Mesenchymal stem cell (in vitro differentiated cells and primary cell): Measurements from ENCODE around the gene TMEM97.

Source experiments
- DNase-seq: peaks from one replicate; pipeline ENCODE4 v3.0.0-alpha.2; 2013
- H2AFZ ChIP-seq: one replicate; pipeline ENCODE4 v1.6.1; 2013; ENCODE audit warnings: low read depth, mild to moderate bottlenecking, control low read depth, inconsistent platforms, low read length, moderate library complexity
- H2AK5ac ChIP-seq: 2 replicates; pipeline ENCODE4 v1.6.1; 2013; ENCODE audit warnings: low read length, moderate library complexity, mild to moderate bottlenecking, inconsistent platforms; ENCODE audit not compliant: severe bottlenecking
- H2BK120ac ChIP-seq: one replicate; pipeline ENCODE4 v1.6.1; 2013; ENCODE audit warnings: low read depth, mild to moderate bottlenecking, inconsistent platforms, low read length, moderate library complexity
- H2BK12ac ChIP-seq, 2 experiments: one replicate each; pipeline ENCODE4 v1.6.1; 2013; ENCODE audit warnings: inconsistent platforms in 2 of 2, low read length in 2 of 2, mild to moderate bottlenecking in 2 of 2, moderate library complexity in 2 of 2, control low read depth in 1 of 2
- H2BK15ac ChIP-seq: one replicate; pipeline ENCODE4 v1.6.1; 2013; ENCODE audit warnings: mild to moderate bottlenecking, low read depth, inconsistent platforms; ENCODE audit not compliant: poor library complexity, severe bottlenecking
- H2BK5ac ChIP-seq: 2 replicates; pipeline ENCODE4 v1.6.1; 2013; ENCODE audit warnings: low read depth, mild to moderate bottlenecking, low read length, control low read depth, inconsistent platforms; ENCODE audit not compliant: poor library complexity, severe bottlenecking
- H3K14ac ChIP-seq, 2 experiments: one replicate each; pipeline ENCODE4 v1.6.1; 2013; ENCODE audit warnings: inconsistent platforms in 2 of 2, low read length in 2 of 2, control low read depth in 1 of 2, mild to moderate bottlenecking in 1 of 2, moderate library complexity in 1 of 2
- H3K18ac ChIP-seq, 2 experiments: one replicate each; pipeline ENCODE4 v1.6.1; 2013; ENCODE audit warnings: inconsistent platforms in 2 of 2, low read length in 2 of 2, control low read depth in 1 of 2, low read depth in 1 of 2, mild to moderate bottlenecking in 1 of 2
- H3K23ac ChIP-seq, 2 experiments: one replicate each; pipeline ENCODE4 v1.6.1; 2013; ENCODE audit warnings: inconsistent platforms in 2 of 2, low read length in 2 of 2, mild to moderate bottlenecking in 2 of 2, moderate library complexity in 2 of 2, control low read depth in 1 of 2
- H3K27ac ChIP-seq: 2 replicates; pipeline ENCODE4 v1.5.1; 2013; ENCODE audit warnings: mild to moderate bottlenecking, moderate library complexity, low read length, control low read depth, inconsistent platforms; ENCODE audit not compliant: poor library complexity, severe bottlenecking
- H3K27me3 ChIP-seq, 2 experiments: 2 replicates each; pipeline versions ENCODE4 v1.6.1 to v1.7.0; 2013; ENCODE audit warnings: low read length in 2 of 2, mild to moderate bottlenecking in 2 of 2, moderate library complexity in 2 of 2, control low read depth in 1 of 2, inconsistent platforms in 1 of 2; ENCODE audit not compliant: control insufficient read depth in 1 of 2, insufficient read depth in 1 of 2
- H3K36me3 ChIP-seq, 2 experiments: 2 replicates each; pipeline versions ENCODE4 v1.6.1 to v1.7.0; 2013; ENCODE audit warnings: low read length in 2 of 2, control low read depth in 1 of 2, inconsistent platforms in 1 of 2, low read depth in 1 of 2, mild to moderate bottlenecking in 1 of 2; ENCODE audit not compliant: insufficient read depth in 2 of 2, control insufficient read depth in 1 of 2
- H3K4ac ChIP-seq, 2 experiments: one replicate each; pipeline ENCODE4 v1.6.1; 2013; ENCODE audit warnings: inconsistent platforms in 2 of 2, low read length in 2 of 2, mild to moderate bottlenecking in 2 of 2, moderate library complexity in 2 of 2, control low read depth in 1 of 2, low read depth in 1 of 2
- H3K4me1 ChIP-seq: 2 replicates; pipeline ENCODE4 v1.6.1; 2013; ENCODE audit warnings: low read depth, low read length, control low read depth; ENCODE audit not compliant: control insufficient read depth, insufficient read depth
- H3K4me2 ChIP-seq: 2 replicates; pipeline ENCODE4 v1.6.1; 2013; ENCODE audit warnings: low read length, mild to moderate bottlenecking, inconsistent platforms; ENCODE audit not compliant: poor library complexity, severe bottlenecking
- H3K4me3 ChIP-seq, 2 experiments: 2 replicates each; pipeline versions ENCODE4 v1.5.1 to v1.7.0; 2013; ENCODE audit warnings: low read length in 2 of 2, mild to moderate bottlenecking in 2 of 2, control low read depth in 1 of 2, low read depth in 1 of 2; ENCODE audit not compliant: insufficient read depth in 1 of 2
- H3K79me1 ChIP-seq: replicated peaks from 2 replicates; pipeline ENCODE4 v1.6.1; 2013; ENCODE audit warnings: mild to moderate bottlenecking, control low read depth, low read length, inconsistent platforms; ENCODE audit not compliant: poor library complexity, severe bottlenecking
- H3K9ac ChIP-seq: 2 replicates; pipeline ENCODE4 v1.7.0; 2013; ENCODE audit warnings: mild to moderate bottlenecking, low read length, moderate library complexity
- H3K9me3 ChIP-seq: 2 replicates; pipeline ENCODE4 v1.7.0; 2013; ENCODE audit warnings: mild to moderate bottlenecking, low read length; ENCODE audit not compliant: control insufficient read depth
- H4K8ac ChIP-seq: one replicate; pipeline ENCODE4 v1.6.1; 2013; ENCODE audit warnings: inconsistent platforms, mild to moderate bottlenecking, low read length, moderate library complexity
- H4K91ac ChIP-seq: one replicate; pipeline ENCODE4 v1.6.1; 2013; ENCODE audit warnings: mild to moderate bottlenecking, low read length, inconsistent platforms
- WGBS: methylation state at CpG from one replicate; pipeline ENCODE4 v1.1.7; 2013; ENCODE audit warnings: mixed read lengths; 5-methylcytosine and 5-hydroxymethylcytosine counted together

The TMEM97 gene

DNA sequence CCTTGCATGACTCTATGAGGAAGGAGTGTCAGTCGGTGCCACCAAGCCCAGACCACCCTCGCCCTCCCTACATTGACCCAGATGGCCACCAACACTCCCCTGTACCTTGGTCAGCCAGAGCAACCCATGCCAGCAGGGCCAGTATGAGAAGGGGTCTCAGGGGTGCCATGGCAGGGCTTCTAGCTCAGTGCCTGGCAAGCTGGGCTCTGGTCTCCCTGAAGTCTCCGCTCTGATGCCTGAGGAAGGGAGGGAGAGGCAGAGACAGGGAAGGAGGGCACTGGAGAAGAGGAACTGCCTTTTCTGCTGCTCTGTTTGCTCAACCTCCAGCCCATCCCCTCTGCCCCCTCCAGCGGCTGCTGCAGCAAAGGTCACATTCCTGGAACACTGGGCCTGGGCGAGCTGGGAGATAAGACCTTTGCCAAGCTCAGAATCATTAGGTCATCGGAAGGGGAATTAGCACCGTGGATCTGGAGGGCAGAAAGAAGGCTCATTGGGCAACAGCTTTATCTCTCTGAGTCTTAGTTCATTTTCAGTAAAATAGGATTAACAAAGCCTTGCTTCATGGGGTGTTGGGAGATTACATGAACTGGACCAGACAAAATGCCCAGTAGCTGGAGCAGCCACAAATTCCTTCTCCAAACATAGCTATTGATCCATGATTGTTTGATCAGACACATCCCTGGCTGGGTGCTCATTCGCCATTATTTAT is 51.2 kb downstream of the TMEM97 start, which contains the start of gene VTN:
Gene VTN, minus strand, starts transcription at position 273 of the 709 bp plus-strand sequence. Its CDS starts 104 bp downstream, at position 169.
- Histone ChIP-seq H3K4me3 (peak within 1 kb of the TSS in 1 of 2 experiments; percentile 81), H4K91ac (no peak within 1 kb of the TSS), H3K36me3 (peaks cover 0 to 16% of the 10 kb centered on the region in 2 experiments), H3K14ac (no peak within 1 kb of the TSS), H3K4ac (no peak within 1 kb of the TSS), H2AK5ac (no peak within 1 kb of the TSS), H2BK15ac (no peak within 1 kb of the TSS), H2BK5ac (no peak within 1 kb of the TSS), H2BK12ac (no peak within 1 kb of the TSS), H3K18ac (peak within 1 kb of the TSS in 1 of 2 experiments; percentile 21), H4K8ac (no peak within 1 kb of the TSS), H3K27me3 (peaks cover 0 to 11% of the 10 kb centered on the region in 2 experiments), H3K9me3 (no peaks in the 10 kb centered on the region), H3K27ac (peak within 1 kb of the TSS; percentile 15), H3K23ac (no peak within 1 kb of the TSS), H3K4me1 (peaks cover 21% of the 10 kb centered on the region), H2AFZ (no peak within 1 kb of the TSS), H3K9ac (peak within 1 kb of the TSS; percentile 33), H3K79me1 (no peaks in the 10 kb centered on the region), H3K4me2 (peak within 1 kb of the TSS; percentile 87), H2BK120ac (no peak within 1 kb of the TSS)
- WGBS = 34% methylated on average over 6 of the region's 8 CpGs
- peak; percentile 50 for DNase-seq

DNA sequence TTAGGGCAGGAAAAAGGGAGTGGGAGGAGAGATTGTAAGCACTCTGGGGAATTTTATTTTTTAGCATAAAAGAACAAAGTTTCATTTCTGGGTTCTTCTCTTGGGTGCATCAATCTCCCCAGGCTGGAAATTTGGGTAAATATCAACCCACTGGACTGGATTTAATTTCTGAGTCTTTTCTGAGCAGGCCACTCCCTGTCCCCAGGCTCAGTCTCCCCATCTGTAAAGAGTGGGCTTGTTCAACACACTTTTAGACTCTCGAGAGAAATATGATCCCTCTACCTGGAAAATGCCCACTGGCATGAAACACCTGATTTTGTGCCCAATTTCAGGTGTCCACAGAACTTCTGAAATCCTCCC is 51.7 kb downstream of the TMEM97 start:
- H2BK120ac ChIP-seq = no peak overlapping the region
- no peak overlapping the region for H3K4me2 ChIP-seq
- no peaks in the 10 kb centered on the region for H3K9me3 ChIP-seq
- H4K91ac ChIP-seq = no peak overlapping the region
- no peak overlapping the region for H3K4ac ChIP-seq
- DNase-seq = no peak
- no peak overlapping the region for H4K8ac ChIP-seq
- H3K27ac ChIP-seq = peak overlapping the region; percentile 15
- H2BK15ac ChIP-seq = no peak overlapping the region
- peak overlapping the region in 1 of 2 experiments; percentile 81 for H3K4me3 ChIP-seq
- no peak overlapping the region for H2AK5ac ChIP-seq
- peaks cover 0 to 12% of the 10 kb centered on the region in 2 experiments for H3K36me3 ChIP-seq
- no peak overlapping the region for H3K18ac ChIP-seq
- H3K4me1 ChIP-seq = peaks cover 21% of the 10 kb centered on the region
- no peak overlapping the region for H2BK12ac ChIP-seq
- WGBS = 95% methylated on average over 1 of the region's 1 CpG
- no peak overlapping the region for H3K14ac ChIP-seq
- no peak overlapping the region for H2AFZ ChIP-seq
- peak overlapping the region; percentile 33 for H3K9ac ChIP-seq
- H3K79me1 ChIP-seq = no peaks in the 10 kb centered on the region
- H3K23ac ChIP-seq = no peak overlapping the region
- peaks cover 0 to 11% of the 10 kb centered on the region in 2 experiments for H3K27me3 ChIP-seq
- H2BK5ac ChIP-seq = no peak overlapping the region

DNA sequence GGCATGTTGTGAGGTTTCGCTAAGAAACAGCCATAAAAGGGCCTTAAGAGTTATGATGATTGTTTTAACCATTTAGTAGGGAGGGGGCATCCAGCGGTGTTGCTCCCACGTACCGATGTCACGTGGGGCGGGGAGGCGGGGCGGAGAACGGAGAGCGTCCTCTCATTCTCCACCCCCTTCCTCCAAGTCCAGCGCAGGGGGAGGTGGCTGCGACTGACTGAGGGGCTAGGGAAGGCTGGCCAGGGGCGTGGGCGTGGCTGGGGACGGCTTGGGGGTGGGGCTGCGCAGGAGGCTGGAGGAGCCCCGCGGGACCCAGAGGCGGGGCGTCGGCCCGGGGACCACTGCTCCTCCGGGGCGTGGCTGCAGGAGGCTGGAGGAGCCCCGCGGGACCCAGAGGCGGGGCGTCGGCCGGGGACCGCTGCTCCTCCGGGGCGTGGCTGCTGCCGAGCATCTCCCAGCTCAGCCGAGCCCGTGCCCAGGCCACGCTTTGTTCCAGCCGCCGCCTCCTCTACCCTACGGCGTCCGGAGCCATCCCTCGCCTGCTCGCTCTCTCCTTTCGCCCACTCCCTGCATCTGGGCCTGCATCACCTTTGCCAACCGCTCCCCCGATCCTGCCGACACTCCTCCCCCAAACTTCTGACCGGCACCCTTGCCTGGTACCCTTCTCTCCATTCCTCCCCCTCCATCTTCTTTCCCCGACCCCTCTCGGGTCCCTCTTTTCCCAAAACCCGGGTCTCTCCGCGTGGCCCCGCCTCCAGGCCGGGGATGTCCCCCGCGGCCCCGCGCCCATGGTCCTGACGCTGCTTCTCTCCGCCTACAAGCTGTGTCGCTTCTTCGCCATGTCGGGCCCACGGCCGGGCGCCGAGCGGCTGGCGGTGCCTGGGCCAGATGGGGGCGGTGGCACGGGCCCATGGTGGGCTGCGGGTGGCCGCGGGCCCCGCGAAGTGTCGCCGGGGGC is 52.5 kb downstream of the TMEM97 start, which contains the start of gene SARM1:
Gene SARM1, plus strand, starts transcription at position 450 of the 958 bp plus-strand sequence. Its CDS starts 339 bp downstream, at position 789.
- Histone ChIP-seq H3K27ac (peak within 1 kb of the TSS; percentile 15), H3K9ac (peak within 1 kb of the TSS; percentile 78), H2BK12ac (peak within 1 kb of the TSS in 1 of 2 experiments; percentile 55), H2AK5ac (no peak within 1 kb of the TSS), H2BK15ac (no peak within 1 kb of the TSS), H3K4me1 (peaks cover 21% of the 10 kb centered on the region), H3K79me1 (no peaks in the 10 kb centered on the region), H3K23ac (peak within 1 kb of the TSS in 1 of 2 experiments; percentile 78), H3K4ac (peak within 1 kb of the TSS in 1 of 2 experiments; percentile 47), H3K18ac (peak within 1 kb of the TSS; percentile 63 to 80), H3K4me3 (peak within 1 kb of the TSS; percentile 54 to 81), H3K14ac (peak within 1 kb of the TSS in 1 of 2 experiments; percentile 76), H4K8ac (peak within 1 kb of the TSS; percentile 84), H2AFZ (peak within 1 kb of the TSS; percentile 1), H3K4me2 (peak within 1 kb of the TSS; percentile 87), H3K36me3 (peaks cover 0 to 12% of the 10 kb centered on the region in 2 experiments), H3K27me3 (peaks cover 0 to 11% of the 10 kb centered on the region in 2 experiments), H2BK5ac (no peak within 1 kb of the TSS), H3K9me3 (no peaks in the 10 kb centered on the region), H2BK120ac (no peak within 1 kb of the TSS), H4K91ac (peak within 1 kb of the TSS; percentile 54)
- DNase-seq = peak; percentile 86
- under 1% methylated on average over 64 of the region's 80 CpGs for WGBS
